ENCODE results near the gene C5AR2.

C5AR2 gene

DNA sequence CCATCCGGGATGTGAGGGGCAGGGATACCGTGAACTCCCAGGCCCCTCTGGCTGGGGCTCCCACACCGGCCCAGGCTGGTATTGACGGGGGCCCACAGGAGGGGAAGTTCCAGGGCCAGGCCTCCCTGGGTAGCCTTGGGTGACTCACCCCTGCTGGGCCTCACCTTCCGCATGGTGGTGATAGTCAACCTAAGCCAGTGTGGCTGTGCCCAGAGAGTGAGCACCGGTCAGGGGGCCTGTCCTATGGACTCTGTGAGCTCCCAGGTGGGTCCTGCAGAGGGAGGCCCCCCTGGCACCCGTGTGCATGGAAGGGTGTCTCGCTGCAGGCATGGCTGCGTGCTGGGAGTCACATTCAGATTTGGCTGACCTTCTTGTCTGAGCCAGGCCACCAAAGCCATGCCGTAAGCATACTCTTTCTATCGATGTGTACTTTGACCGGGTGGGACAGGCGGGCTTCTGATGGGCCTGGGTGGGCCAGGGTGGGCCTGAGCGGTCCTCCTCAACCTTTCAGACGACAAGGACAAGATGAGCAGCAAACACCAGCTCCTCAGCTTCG, 44.7 kb downstream of the C5AR2 start:
- peak overlapping the region; percentile 29 for H3K27ac ChIP-seq
- TF ChIP-seq ZFX (IDR thresholded peaks at IDR 0.05) (no peak), CTCF (conservative IDR thresholded peaks at IDR 0.05) (no peak)

GRCh38 chr19:47377208-47377701, 45.3 kb downstream of the C5AR2 start:
- H3K27ac ChIP-seq = peak overlapping the region; percentile 29
- TF ChIP-seq ZFX (IDR thresholded peaks at IDR 0.05) = no peak
- no peak for TF ChIP-seq CTCF (conservative IDR thresholded peaks at IDR 0.05)

DNA sequence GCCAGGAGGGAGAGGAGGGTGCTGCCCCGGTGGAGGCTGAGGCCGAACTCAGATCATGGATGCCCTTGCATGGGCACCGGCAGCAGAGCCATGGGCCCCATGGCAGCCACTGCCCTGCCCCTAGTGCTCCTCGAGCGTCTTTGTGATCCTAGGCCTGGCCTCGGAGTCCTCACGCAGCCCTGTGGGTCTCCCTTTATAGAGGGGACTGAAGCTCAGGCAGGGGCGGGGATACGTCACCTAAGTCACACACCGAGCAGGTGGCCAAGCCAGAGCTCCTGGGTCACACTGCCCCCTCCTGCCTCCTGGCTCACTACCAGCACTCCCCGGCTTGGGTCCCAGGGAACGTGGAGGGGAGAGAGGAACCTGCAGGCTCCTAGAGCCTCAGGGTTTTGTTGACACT, 45.8 kb downstream of the C5AR2 start:
- TF ChIP-seq CTCF (conservative IDR thresholded peaks at IDR 0.05) (no peak), ZFX (IDR thresholded peaks at IDR 0.05) (no peak)
- peak overlapping the region; percentile 29 for H3K27ac ChIP-seq

DNA sequence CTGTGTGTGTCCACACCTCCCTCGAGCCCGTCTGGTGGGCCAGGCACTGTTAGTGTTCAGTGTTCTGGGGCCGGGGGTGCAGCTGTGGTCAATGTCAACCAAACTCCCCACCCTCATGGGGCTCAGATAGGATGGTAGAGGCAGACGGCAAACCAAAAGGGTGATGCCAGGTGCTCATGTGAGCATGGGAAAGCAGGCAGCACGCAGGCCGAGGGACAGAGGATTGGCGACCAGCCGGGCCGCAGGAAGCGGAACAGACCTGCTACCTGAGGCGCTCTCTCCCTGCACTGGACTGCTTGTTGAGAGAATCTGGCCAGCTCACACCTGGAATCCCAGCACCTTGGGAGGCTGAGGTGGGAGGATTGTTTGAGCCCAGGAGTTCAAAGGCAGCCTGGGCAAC, 46.3 kb downstream of the C5AR2 start:
- TF ChIP-seq ZFX (IDR thresholded peaks at IDR 0.05) = no peak
- no peak for TF ChIP-seq CTCF (conservative IDR thresholded peaks at IDR 0.05)
- no peak overlapping the region; the same call in 1 of the 2 replicates for H3K27ac ChIP-seq

DNA sequence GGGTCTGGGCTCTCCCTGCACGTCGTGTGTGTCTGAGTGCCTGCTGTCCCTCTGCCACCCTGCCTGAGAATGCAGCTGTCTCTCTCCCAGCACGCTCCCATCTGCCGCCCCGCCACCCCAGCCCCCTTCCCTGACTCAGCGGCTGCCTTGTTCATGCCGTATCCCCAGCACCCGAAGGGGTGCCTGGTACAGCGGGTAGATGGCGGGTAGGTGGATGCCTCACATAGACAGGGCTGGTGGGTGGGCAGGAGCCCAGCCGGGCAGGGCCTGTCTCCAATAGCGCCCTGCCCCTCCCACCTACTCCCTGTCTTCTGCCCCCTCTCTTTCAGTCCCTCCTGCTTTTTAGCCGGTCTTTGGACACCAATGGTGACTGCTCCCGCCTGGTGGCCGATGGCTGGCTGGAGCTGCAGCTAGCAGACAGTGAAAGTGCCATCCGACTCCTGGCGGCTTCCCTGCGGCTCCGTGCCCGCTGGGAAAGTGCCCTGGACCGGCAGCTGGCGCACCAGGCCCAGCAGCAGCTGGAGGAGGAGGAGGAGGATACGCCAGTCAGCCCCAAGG, 47.5 kb downstream of the C5AR2 start:
- TF ChIP-seq CTCF (conservative IDR thresholded peaks at IDR 0.05) = no peak
- H3K27ac ChIP-seq = no peak overlapping the region

- H3K27ac ChIP-seq = no peak overlapping the region
These were observed 48.6 kb downstream of the C5AR2 start for GRCh38 chr19:47380559-47380958.

More at GRCh38 chr19:47380559-47380958, 48.6 kb downstream of the C5AR2 start:
- no peak for TF ChIP-seq ZFX (IDR thresholded peaks at IDR 0.05)
- TF ChIP-seq CTCF (conservative IDR thresholded peaks at IDR 0.05) = no peak
